Loucy (cell line): Measurements from ENCODE around the gene SND1.

Source experiments
- H2AFZ ChIP-seq: fragments of 200-600 bp; sonication (generic); 2 replicates; pipeline ENCODE4 v1.6.0; 2016; ENCODE audit warnings: antibody characterized with exemption, mild to moderate bottlenecking, low read length, moderate library complexity
- H3F3A ChIP-seq: fragments of 200-600 bp; 2 replicates; pipeline ENCODE4 v1.6.0; 2016; ENCODE audit warnings: antibody characterized with exemption, low read depth, mild to moderate bottlenecking
- H3K27me3 ChIP-seq: fragments of 200-600 bp; sonication (generic); 2 replicates; pipeline ENCODE4 v1.6.1; 2014; ENCODE audit warnings: low read length, mild to moderate bottlenecking; ENCODE audit not compliant: insufficient read depth, poor library complexity, severe bottlenecking
- H3K36me3 ChIP-seq: fragments of 200-600 bp; sonication (generic); 2 replicates; pipeline ENCODE4 v1.6.1; 2016; ENCODE audit warnings: low read length; ENCODE audit not compliant: insufficient read depth
- H3K4me1 ChIP-seq: fragments of 200-600 bp; sonication (generic); 2 replicates; pipeline ENCODE4 v1.5.1; 2014; ENCODE audit warnings: low read length, mild to moderate bottlenecking; ENCODE audit not compliant: insufficient read depth, poor library complexity, severe bottlenecking
- H3K4me2 ChIP-seq: fragments of 200-600 bp; sonication (generic); 2 replicates; pipeline ENCODE4 v1.6.0; 2014; ENCODE audit warnings: antibody characterized with exemption, low read length, low read depth, mild to moderate bottlenecking; ENCODE audit not compliant: poor library complexity, severe bottlenecking
- H3K4me3 ChIP-seq: fragments of 200-600 bp; sonication (generic); 2 replicates; pipeline ENCODE4 v1.5.1; 2014; ENCODE audit warnings: low read length, mild to moderate bottlenecking, mixed read lengths; ENCODE audit not compliant: poor library complexity, severe bottlenecking
- H3K79me2 ChIP-seq: fragments of 200-600 bp; sonication (generic); 2 replicates; pipeline ENCODE4 v1.6.1; 2014; ENCODE audit warnings: low read length; ENCODE audit not compliant: insufficient read depth
- H3K9ac ChIP-seq: fragments of 200-600 bp; sonication (generic); 2 replicates; pipeline ENCODE4 v1.6.0; 2014; ENCODE audit warnings: mild to moderate bottlenecking, low read depth, low read length, moderate library complexity; ENCODE audit not compliant: poor library complexity, severe bottlenecking
- H3K9me2 ChIP-seq: fragments of 200-600 bp; sonication (generic); replicated peaks from 2 replicates; pipeline ENCODE4 v1.6.1; 2016; ENCODE audit warnings: low read depth, low read length, mixed read lengths
- H3K9me3 ChIP-seq: fragments of 200-600 bp; sonication (generic); 2 replicates; pipeline ENCODE4 v1.6.1; 2014; ENCODE audit warnings: mild to moderate bottlenecking, antibody characterized with exemption, low read length, low read depth; ENCODE audit not compliant: insufficient read depth
- H4K20me1 ChIP-seq: fragments of 200-600 bp; sonication (generic); 2 replicates; pipeline ENCODE4 v1.6.0; 2014; ENCODE audit warnings: antibody characterized with exemption, low read length, mild to moderate bottlenecking; ENCODE audit not compliant: insufficient read depth, poor library complexity, severe bottlenecking
- EZH2phosphoT487 ChIP-seq: fragments of 200-600 bp; IDR thresholded peaks from 2 replicates; pipeline ENCODE4 v1.6.1; 2018; ENCODE audit warnings: antibody characterized with exemption, mild to moderate bottlenecking, moderate library complexity, borderline replicate concordance
- TF ChIP-seq, protein P1 (sequence below): fragments of 200-600 bp; sonication (generic); conservative IDR thresholded peaks from 2 replicates; pipeline ENCODE4 v1.5.1; 2014; ENCODE audit warnings: mild to moderate bottlenecking, antibody characterized with exemption, low read length

Gene SND1

GRCh38 chr7:128124786-128125185, 472.8 kb downstream of the SND1 start:
- H3K4me1 ChIP-seq, result peaks cover 5% of the 10 kb centered on the region
- no peaks in the 10 kb centered on the region for H3K79me2 ChIP-seq
- H3K9me3 ChIP-seq, result no peaks in the 10 kb centered on the region
- H2AFZ ChIP-seq, result no peak overlapping the region
- no peaks in the 10 kb centered on the region for H3K36me3 ChIP-seq
- H3K4me3 ChIP-seq, result no peak overlapping the region
- H3F3A ChIP-seq, result no peaks in the 10 kb centered on the region
- TF ChIP-seq, protein P1, sequence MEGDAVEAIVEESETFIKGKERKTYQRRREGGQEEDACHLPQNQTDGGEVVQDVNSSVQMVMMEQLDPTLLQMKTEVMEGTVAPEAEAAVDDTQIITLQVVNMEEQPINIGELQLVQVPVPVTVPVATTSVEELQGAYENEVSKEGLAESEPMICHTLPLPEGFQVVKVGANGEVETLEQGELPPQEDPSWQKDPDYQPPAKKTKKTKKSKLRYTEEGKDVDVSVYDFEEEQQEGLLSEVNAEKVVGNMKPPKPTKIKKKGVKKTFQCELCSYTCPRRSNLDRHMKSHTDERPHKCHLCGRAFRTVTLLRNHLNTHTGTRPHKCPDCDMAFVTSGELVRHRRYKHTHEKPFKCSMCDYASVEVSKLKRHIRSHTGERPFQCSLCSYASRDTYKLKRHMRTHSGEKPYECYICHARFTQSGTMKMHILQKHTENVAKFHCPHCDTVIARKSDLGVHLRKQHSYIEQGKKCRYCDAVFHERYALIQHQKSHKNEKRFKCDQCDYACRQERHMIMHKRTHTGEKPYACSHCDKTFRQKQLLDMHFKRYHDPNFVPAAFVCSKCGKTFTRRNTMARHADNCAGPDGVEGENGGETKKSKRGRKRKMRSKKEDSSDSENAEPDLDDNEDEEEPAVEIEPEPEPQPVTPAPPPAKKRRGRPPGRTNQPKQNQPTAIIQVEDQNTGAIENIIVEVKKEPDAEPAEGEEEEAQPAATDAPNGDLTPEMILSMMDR, result no peak
- TF ChIP-seq EZH2phosphoT487, result no peak
- H3K9ac ChIP-seq, result no peak overlapping the region
- H3K27me3 ChIP-seq, result no peaks in the 10 kb centered on the region
- H3K4me2 ChIP-seq, result no peak overlapping the region
- H4K20me1 ChIP-seq, result no peaks in the 10 kb centered on the region
- no peaks in the 10 kb centered on the region for H3K9me2 ChIP-seq

DNA sequence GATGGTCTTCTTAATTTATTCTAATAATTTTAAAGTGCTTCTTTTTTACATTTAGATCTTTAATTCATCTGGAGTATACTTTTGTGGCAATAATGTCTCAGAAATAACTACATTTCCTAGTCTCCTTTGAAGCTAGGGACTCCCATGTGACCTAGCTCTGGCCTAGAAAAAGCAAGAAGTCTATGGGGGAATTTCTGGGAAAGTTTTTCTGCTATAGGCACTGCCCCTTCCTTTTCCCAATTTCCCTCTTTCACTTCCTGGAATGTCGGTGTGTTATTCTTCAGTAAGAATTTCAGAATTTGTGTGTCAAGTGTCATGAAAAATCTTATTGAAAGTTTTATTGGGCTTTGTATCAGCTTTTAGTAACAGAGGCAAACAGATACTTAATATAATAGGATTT, 473.8 kb downstream of the SND1 start:
- TF ChIP-seq EZH2phosphoT487, result no peak
- TF ChIP-seq, protein P1, result no peak
- Histone ChIP-seq H3K9me2 (no peaks in the 10 kb centered on the region), H3K9ac (no peak overlapping the region), H3F3A (no peaks in the 10 kb centered on the region), H3K27me3 (no peaks in the 10 kb centered on the region), H3K4me2 (no peak overlapping the region), H3K79me2 (no peaks in the 10 kb centered on the region), H3K4me3 (no peak overlapping the region), H4K20me1 (no peaks in the 10 kb centered on the region), H3K4me1 (peaks cover 5% of the 10 kb centered on the region), H2AFZ (no peak overlapping the region), H3K9me3 (no peaks in the 10 kb centered on the region), H3K36me3 (no peaks in the 10 kb centered on the region)

DNA sequence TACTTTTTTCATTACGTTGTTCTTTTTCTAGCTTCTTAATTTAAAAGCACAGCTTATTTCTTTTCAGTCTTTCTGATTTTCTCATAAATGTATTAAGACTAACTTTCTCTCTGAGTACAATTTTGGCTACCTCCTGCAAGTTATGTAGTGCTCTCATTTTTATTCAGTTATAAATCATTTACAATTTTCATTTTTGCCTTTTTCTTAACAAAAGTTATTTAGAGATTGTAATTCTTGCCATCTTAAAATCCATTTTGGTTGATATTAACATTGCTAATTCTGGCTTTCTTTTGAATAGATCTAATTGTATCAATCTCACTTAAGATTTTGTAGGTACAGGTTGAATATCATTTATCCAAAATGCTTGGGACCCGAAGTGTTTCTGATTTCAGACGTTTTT, 476.4 kb downstream of the SND1 start:
- Histone ChIP-seq H3K4me2 (no peak overlapping the region), H3K9me3 (no peaks in the 10 kb centered on the region), H3K4me1 (peaks cover 5% of the 10 kb centered on the region), H3K9me2 (no peaks in the 10 kb centered on the region), H3F3A (no peaks in the 10 kb centered on the region), H3K36me3 (no peaks in the 10 kb centered on the region), H4K20me1 (no peaks in the 10 kb centered on the region), H3K9ac (no peak overlapping the region), H3K27me3 (no peaks in the 10 kb centered on the region), H3K79me2 (no peaks in the 10 kb centered on the region), H2AFZ (no peak overlapping the region), H3K4me3 (no peak overlapping the region)
- TF ChIP-seq EZH2phosphoT487, result no peak
- TF ChIP-seq, protein P1, result no peak
